ENCODE measurements around the gene ITGA4.
A peak's percentile ranks its signal among the peaks of the same experiment; 100 is the strongest.

The ITGA4 gene

DNA sequence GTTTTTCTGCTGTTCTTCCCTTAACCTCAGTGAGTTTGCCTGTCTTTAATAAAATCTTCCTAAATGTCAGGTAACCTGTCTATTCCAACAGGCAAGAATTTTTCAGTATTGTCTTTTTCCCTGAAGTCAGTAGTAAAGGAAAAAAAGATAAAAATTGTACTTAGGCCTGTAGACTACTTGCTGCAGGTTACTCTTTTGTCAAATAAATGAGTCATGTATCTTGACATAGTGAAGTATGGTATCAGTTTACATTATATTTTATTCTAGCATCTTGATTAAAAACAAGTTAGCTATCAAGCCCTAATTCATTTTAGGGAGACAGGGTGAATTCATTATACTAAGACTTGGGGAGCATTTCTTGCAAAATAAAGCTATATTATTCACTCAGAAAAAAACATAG lies 59.8 kb downstream of the ITGA4 start:
- DNase-seq: no peak

DNA sequence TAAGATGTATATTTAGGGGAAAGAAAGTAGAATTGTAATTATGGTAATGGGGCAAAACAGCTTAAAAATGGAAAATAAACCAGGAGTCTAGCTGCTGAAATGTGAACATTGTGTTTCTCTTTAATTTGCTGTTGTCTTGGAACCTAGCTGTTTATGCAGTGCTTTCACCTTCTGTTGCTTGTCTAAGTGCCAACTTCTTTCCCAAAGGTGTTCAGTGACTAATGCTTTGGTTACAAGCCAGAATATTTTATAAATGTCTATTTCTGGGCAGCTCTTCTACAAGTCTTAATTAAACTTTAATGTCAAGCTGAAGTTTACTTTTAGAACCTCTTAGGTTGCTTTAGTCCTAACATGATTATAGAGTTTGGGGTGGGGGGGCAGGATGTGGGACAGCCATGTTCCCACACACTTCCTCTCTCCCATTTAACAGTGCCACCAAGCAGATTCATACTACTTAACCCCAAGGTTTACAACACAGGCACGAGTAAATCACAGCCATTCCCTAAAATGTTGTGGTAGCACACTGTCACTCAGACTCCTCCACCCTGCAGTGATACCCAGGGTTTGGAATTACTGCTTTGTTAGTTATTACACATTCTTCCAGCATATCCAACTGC lies 60.6 kb downstream of the ITGA4 start:
- no peak for DNase-seq

DNA sequence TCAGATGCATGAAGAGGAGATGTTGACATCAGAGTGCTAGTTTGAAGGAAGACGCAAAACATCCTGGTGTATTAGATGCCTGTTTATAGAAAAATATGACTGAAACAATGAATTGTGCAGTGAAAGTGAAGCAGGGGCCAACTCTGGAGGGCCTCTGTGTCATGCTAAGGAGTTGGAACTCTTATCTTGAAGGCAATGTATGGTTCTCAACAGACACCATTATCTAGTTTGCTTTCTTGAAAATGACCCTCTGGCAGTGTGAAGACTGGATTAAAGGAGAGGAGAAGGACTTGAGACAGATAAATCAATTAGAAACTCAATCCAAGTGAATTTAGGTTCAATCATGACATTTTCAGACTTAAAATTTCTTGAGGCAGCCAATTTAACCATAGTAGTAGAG lies 63.1 kb downstream of the ITGA4 start:
- DNase-seq: no peak

DNA sequence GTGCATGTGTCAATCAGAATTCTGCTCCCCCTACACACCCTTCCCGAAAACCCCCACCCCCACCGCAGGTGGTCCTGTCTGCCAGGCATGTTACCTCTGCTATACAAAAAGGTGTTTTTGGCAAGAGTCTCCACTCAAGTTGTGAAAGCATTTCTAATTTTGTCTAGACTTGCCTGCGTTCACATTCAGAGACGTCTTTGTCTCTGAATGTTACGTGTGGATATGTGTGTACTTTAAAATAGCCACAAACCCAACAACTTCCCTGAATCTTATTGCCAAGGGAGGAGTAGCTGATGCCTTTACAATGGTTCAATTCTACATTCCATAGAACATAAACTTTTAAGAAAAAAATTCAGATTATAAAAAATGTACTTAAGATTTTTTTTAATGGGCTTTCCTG lies 66.6 kb downstream of the ITGA4 start:
- no peak for DNase-seq

DNA sequence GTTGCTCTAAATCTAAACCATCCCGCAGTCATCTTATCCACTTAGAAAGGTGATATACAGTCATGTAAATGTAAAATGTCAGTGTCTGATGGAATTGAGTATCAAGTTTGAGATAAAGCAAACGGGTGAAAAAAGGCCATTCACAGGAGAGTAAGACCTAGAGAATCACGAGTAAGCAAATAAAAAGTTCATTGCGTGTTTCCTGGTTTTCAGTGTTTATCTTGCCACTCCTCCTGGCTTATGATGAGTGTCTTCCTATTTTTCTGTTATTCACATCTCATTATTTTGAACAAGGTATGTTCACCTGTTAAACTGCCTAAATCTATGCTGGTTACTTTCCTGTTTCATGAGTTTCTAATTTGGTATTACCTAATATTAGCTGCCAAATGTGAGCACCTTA lies 68.8 kb downstream of the ITGA4 start:
- DNase-seq: no peak

DNA sequence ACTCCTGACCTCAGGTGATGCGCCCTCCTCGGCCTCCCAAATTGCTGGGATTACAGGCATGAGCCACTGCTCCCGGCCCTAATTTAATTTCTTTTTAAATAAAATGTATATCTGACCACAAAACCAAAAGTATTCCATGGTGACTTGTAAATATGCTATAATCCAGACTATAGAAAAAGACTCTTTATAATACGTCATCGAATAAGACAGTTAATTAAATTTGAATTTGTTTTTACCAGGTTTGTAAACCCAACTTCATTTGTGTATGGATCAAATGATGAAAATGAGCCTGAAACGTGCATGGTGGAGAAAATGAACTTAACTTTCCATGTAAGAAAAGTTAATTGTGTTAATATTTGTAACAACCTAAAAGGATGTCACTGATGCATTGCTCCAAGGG lies 69.9 kb downstream of the ITGA4 start:
- no peak for DNase-seq

DNA sequence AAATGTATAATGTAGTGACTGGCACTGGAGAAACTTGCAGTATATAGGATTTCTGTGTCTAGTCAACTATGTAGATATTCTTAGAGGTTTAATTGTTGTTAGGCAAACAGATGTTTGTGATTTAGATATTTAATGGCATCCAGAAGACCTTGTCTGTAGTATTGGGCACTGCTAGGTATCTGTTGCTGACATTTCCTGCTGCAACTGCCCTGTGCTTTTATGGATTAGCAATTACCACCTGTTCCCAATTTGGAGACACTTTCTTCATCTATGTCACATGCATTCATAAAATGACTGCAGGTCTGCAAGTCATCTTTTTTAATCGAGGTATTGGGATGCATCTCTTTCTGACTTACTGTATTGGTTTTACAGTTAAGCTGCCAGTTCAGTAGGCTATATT lies 71.3 kb downstream of the ITGA4 start:
- DNase-seq: no peak

DNA sequence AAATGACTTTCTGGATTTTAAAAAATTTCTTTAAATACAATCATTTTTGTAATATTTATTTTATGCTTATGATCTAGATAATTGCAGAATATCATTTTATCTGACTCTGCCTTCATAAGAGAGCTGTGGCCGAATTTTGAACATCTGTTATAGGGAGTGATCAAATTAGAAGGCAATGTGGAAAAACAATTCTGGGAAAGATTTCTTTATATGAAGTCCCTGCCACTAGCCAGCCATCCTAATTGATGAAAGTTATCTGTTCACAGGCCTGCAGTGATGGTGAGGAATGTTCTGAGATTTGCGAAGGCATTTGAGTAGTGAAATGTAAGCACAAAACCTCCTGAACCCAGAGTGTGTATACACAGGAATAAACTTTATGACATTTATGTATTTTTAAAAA lies 79.5 kb downstream of the ITGA4 start:
- DNase-seq: no peak

DNA sequence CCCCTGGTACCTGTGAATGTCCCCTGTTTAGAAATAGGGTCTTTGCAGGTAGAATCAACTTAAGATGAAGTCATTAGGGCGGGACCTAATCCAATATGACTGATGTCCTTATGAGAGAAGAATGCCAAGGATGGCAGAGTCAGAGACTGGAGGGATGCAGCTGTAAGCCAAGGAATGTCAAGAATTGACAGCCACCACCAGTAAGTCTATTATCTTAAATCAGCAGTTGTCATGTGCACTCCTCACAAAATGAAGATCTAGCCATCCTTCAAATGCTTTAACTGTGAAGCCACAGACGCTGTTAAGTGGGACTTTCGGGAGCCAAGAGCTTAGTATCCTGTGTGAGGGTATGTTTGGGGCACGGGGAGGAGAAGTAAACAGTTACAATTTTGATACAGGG lies 83.2 kb downstream of the ITGA4 start:
- DNase-seq: no peak

DNA sequence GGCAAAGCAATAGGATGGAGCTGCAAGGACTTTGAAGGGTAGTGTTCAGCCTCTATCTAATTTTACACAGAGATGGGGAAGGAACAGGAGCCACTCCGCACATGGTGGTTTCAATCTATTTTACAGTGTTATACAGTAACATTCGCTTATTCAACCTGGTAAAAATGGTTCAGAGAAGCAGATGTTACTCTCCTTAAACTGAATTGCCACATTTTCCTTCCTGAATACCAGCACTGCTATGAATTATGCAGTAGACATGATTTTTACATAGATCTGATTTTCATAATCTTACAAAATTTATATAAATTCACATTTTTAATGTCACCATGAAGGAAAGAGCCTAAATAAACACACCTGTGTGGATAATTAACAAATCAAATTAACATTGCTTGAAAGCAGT lies 85.0 kb downstream of the ITGA4 start:
- DNase-seq: no peak

DNA sequence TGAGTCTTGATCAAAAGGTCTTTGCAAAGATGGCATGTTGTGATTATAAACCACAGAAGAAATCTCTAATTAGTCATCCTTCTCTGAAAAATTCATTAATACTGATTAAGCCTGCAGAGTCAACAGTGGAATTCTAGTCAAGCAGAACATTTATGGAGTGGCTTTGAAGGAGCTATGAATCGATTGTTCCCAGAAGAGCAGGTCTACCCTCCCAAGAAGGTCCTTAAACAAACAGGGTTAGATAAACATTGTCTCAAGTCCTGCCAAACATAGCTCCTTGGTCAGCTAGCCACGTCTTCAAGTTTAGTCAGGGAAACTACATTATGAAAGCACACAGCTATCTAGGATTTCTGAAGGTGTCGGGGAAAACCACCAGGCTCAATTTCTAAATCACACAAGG lies 88.9 kb downstream of the ITGA4 start:
- DNase-seq: peak; percentile 28

DNA sequence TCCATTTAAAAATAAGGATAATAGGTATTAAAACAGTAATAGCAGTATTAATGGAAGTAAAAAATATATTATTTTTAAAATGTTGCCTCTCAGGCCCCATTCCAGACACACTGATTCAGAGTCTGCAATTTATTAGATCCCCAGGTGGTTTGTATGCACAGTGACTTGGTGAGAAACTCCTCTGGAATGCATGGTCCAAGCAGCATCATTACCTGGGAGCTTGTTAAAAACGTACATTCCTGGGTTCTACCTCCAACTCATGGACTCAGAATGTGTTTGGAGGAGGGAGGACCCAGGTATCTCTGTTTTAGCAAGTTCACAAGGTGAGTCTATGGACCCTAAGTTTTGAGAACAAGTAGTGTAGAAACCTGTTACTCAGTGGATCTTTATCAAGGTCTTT lies 95.6 kb downstream of the ITGA4 start:
- DNase-seq: no peak

DNA sequence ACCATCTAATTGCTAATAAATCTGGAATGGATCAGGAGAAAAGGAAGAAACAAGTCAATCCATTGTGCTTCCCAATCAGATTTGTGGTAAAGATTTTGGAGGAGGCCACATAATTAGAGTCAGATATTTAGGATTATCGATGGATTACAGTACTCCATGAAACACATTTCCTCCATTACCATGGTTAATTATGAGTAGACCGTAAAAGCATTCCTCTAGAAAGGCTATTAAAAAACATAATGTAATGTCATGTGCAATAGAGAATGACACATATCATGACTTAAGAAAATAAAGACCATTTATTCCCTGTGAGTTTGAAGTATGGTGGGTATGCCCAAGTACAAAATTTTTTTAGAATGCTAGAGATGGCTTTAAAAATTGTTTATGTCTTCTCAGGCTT lies 96.1 kb downstream of the ITGA4 start:
- DNase-seq: peak; percentile 44

DNA sequence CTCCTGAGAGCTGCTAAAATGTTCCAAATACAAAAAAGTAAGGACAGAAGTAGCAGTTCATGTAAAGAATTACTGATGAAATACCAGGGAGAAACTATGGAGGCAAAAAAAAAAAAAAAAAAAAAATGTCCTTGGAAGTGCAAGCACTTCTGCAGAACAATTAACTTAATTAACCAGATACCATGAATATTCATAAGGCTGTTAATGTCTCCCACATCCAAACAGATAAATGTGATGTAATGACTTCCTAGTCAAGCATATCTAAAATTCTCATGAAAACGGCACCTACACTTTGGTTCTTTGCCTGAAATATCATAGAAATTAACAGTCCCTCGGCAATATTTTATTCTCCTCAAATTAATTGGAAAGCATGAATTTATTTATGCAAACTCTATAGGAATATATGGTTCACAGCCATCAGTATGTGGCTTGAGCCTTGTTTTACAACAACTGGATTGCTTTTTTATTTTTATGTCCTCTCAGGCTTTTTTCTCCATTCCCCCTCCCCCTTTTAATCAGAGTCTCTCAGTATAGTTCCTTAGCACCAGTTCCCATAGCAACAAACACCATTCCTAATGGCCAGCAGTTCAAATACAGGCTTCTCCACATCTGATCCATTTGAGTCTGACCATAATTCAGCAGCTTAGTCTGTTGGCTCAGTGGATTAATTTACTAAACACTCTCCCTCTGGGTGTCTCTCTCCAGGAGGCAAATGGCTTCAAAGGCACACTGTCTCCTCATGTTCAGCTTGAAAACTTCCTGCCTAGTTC lies 97.1 kb downstream of the ITGA4 start:
- no peak for DNase-seq

DNA sequence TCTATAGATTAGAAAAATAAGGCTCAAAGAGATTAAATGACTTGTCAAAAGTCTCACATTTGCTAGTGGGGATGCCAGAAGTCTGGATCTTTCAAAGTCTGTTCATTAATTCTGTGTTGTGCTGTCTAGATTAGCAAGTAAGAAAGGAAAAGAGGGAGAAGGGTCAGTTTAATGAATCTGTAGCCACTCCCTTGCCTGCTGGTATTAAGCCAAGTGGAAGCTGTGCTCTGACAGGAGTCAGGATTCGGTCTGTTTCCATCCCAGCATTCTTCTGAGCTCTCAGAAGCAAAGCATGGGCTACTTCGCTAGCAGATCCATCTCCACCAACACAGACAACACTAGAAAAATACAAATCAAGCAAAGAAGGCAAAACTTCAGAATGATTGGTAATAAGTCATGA lies 101.2 kb downstream of the ITGA4 start:
- DNase-seq: no peak

DNA sequence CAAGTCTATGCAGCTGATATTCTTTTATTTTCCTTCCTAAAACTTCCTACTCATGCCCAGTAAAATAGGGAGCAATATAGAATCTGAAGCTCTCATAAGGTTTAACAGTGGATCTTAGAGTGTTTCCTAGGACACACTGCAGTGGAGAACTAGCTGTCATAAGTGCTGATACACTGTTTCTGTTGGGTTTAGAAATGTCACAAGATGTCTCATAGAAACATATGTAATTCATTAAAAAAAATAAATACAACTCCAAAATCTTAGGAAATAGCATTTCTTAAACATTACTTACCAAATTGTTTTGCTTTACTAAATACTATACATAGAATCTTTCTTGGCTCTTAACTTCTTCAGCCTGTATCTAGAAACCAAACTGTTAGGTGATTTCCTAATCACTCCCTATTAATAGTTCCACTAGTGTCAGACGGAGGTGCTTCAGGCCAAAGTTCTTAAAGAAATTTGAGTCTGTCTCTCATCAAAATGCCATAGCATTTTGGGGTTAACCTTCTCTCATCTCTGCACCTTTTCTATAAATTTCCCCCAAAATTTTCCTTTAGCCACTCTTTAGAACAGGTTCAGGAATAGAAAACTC lies 106.0 kb downstream of the ITGA4 start:
- no peak for DNase-seq

DNA sequence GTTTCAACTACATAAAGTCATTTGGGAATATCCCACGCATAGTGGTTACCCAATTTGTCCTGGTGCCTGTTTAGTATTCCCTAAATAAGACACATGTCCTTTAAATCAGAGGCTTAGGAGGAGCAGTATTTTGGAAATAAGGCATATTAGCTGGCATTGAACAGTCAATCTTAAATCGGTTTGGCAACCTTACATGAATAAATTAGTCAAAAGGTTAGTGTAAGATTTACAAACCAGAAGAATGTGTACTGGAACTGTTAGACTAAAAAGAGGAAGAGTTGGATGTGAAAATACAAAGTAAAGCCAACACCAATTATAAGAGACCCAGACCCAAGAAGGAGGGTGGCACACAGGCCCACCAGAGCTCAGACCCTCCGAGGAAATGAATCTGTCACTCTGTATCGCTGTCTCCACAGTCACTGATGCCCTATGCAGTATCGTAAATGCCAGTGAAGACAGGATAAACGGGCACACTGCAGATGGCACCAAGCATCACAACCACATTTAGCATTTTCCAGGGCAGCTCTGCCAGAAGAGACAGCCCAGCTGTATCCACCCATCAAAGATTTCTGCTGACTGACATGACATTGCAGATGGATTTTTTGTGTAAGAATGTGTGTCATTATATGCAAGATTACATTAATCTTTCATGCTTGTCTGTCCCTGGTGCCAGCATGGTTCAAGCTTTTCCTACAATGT lies 109.3 kb downstream of the ITGA4 start:
- DNase-seq: no peak

DNA sequence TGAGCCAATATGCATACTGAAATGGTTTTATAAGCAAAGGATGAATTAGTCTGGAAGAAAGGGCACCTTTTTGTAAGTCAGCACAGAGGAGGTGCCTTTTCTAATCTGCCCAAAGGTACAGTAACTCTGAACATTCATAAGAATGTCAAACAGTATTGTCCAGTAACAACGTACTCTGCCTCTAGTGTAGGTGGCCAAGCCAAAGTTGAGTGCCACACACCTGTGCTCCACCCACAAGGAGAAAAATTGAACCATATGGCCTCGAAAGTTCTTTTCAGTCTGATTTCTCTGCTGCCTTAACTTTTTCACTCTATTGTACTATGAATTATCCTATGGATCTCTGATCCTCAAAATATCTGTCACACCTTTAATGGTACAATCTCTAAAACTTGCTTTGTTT lies 112.9 kb downstream of the ITGA4 start:
- DNase-seq: no peak

DNA sequence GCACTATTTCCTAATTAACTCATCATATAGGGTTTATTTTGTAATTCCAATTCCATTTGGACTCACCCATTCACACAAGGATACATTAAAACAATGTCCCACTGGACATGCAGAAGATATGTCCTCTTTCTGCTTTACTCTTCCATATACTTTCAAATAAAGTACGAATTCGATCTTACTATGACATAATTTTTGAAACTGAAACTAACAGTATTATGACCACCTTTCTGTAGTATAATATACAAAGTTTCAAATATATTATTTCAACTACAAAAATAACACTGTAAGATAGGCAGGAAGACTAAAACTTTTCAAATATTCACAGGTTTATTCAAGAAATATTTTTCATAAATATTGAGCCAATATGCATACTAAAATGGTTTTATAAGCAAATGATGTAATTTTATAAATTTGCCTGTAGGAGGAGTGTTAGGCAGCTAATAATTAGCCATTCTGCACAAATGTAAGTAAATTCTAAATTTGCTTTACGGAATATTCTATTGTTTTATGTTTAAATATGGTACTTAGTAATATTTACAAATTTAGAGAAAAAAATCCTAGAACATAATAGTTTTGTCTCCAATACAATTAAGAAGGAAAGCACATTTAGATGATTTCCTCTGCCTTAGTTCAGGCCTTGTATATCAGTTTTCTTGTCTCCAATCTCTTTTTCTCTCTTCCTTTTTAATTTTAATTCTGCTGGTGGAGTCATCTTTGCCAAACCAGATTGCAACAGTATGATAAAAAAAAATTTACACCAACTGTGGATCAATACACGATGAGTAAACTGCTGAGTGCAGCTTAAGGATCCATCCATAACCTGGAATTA lies 113.9 kb downstream of the ITGA4 start:
- DNase-seq: no peak

DNA sequence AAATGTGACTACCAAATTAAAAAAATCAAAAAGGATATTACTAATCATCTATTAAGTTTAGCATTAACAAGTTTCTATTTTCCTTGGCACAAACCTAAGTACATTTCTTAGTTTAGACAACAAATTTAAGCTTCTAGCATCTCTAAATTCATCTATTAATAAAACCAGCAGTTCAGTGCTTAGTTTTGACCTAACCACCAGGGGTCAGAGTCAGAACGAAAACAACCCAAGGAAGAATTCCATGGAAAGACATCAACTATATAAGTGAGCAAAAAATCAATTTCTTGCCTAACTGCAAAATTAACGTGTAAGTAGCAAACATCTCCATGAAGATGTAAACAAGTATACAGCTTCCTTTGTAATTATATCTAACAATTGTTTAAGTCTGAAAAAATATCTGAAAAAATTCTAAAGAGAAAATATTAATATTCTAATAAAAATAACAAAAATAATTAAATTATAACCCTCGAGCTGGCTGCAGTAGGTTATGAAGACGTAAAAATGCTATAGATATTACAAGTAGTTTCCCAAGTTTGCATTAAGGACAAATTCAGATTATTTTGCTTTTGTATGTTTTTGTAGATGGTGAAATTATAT lies 116.1 kb downstream of the ITGA4 start:
- peak; percentile 25 for DNase-seq

DNA sequence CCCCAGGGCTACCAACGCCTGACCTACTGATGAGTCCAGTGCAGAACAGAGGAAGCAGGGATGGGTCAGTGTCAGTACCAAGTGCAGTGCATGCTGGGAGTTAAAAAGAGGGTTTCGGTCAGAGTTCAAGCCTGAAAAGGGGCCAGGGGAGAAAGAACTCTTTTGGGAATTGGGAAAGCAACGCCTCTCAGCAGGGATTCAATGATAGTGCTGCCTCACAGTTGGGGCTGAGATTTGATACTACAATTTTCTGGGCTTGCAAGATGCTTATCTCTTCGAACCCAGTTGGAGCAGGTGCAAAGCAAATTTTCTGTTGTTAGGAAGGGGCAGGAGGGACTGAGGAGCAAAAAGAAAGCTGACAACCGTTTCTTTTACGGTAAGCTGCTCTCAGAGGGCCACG lies 117.1 kb downstream of the ITGA4 start:
- no peak for DNase-seq

DNA sequence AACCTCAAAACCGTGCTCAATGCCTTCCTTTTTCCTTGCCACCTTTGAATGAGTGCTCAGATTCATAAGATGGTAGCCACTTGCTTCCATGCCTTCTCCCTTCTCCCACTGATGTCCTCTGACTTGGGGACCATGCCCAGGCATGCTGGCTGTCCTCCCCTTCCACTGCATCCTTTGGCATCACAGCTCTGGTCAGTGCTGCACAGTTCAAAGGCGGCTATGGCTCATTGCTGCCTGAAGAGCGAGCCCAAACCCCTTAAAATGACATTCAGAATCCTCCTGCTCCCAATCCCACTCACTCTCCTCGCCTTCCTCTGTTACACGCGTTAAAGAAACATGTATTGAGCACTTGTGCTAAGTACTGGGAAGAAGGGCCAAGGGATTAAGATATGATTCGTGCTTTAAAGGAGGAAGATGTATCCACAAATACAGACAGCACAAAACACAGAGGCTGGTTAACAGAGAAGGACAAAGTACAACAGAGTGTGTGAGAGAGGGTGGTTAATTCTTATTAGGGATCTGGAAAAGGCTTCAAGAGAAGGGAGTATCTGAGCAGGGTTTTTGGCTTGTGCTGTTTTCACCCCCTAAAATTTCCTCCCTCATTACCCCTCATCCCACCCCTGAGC lies 118.0 kb downstream of the ITGA4 start:
- no peak for DNase-seq
